Skin of body (tissue), 2 donors: Measurements from ENCODE around the gene ADAM33. TPM values are rescaled to one million over a fixed set of nuclear protein-coding genes. Genes with fewer than 3 reads are reported as not detected.
A peak's percentile ranks its signal among the peaks of the same experiment; 100 is the strongest.

Source experiments
- DNase-seq: peaks from one replicate; lab custom pipeline; 2025; lab: John Stamatoyannopoulos, UW
- total RNA-seq: library from RNA; depleted of rRNA; stranded (reverse); fragments of >200 nt; gene quantifications from one replicate; pipeline ENCODE4 v1.2.3, GENCODE V29; 2014

Gene ADAM33
- total RNA-seq, 1 donor from 2014 or later: 53.2 TPM

DNA sequence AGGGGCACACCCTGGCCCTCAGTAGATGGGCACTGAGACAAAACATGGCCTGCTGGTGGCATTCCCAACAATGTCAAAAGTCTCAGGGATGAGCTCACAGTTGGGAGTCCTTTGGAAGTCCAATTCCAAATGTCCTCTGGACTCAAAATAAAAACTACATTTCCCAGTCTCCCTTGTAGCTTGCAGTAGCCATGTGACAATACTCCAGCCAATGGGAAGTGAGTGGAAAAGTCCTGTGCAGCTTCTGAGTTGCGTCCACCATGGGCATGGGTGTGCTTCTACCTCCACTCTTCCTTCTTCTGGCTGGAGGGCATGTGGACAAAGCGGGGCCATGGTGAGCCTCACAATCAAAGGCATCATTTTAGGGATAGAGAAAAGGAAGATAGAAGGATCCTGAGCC lies 5.8 kb upstream of the ADAM33 start:
- DNase-seq: peak; percentile 78

GRCh38 chr20:3686867-3687321 lies 5.1 kb upstream of the ADAM33 start:
- peak; percentile 97 for DNase-seq

DNA sequence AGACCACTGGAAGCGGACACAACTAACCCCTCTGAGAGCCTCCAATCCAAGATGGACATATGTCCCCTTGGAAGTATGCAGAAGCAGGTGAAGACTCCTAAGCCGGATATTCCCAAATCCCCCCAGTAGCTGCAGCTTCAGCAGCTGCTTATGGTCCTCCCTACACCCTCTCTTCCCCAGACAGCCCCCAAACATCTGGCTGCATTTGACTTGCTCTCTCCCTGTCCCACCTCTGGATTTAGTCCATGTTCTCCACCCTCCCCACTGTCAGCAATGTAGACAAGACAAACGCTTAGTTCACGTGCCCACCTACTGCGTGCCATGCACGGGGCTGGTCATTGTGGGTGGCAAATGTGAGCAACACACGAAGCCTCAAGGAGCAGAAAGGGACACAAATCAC lies 4.6 kb upstream of the ADAM33 start:
- DNase-seq: no peak

GRCh38 chr20:3685341-3685740 lies 3.5 kb upstream of the ADAM33 start:
- no peak for DNase-seq

DNA sequence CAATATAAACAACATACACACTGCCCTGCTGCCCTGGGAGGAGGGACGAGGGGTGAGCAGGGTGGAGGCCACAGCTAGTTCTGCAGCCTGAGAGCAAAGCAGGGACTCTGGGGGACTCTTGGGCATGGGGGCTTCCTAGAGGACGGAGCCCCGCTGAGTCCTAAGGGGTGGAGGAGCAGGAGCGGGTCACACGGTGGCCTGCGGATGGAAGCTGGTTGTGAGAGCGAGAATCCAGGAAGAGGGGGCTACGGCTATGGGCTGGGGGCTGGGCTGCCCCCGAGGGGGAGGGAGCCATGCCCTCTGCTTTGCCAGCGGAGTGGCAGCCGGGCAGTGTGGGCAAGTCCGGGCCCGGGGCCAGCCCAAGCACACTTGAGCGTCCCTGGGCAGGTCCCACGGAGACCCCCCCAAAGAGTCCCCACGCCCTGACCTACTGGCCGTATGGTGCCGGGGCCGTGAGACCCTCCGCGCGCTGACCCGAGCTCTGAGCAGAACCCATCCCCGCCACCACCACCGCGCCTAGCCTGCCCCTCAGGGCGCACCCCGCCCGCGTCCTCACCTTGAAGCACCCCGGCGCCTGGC lies 369 bp downstream of the ADAM33 start:
- no peak for DNase-seq

DNA sequence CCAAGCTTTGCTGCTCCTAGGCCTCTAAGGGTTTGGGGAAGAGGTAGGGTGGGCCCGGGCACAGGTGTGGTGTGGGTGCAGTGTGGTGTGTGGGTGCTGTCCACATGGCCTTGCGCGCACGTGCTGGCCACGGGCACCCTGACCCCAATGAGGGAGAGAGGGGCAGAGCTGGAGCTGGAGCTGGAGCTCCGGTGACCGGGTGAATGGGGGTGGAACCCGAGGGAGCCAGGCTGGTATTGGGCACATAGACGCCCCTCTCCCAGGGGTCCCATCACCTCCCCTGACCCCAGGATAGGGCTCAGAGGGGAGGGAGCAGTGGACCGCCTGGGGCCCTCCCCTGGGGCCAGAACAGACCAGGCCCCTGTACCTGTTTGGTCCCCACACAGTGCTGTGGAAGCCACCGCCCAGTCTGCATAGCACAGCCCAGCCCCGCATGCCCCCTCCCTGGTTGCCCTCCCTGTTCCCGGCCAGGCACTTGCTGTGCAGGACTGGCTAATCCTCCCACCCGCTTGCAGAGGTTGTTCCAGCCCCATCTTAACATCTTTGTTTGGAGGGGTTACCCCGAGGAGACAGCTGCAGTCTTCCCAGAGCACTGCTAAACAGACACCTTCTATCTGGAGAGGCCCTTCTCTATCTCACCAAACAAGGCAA lies 984 bp downstream of the ADAM33 start:
- no peak for DNase-seq

GRCh38 chr20:3679749-3680700 lies 1.8 kb downstream of the ADAM33 start:
- DNase-seq: peak; percentile 61

DNA sequence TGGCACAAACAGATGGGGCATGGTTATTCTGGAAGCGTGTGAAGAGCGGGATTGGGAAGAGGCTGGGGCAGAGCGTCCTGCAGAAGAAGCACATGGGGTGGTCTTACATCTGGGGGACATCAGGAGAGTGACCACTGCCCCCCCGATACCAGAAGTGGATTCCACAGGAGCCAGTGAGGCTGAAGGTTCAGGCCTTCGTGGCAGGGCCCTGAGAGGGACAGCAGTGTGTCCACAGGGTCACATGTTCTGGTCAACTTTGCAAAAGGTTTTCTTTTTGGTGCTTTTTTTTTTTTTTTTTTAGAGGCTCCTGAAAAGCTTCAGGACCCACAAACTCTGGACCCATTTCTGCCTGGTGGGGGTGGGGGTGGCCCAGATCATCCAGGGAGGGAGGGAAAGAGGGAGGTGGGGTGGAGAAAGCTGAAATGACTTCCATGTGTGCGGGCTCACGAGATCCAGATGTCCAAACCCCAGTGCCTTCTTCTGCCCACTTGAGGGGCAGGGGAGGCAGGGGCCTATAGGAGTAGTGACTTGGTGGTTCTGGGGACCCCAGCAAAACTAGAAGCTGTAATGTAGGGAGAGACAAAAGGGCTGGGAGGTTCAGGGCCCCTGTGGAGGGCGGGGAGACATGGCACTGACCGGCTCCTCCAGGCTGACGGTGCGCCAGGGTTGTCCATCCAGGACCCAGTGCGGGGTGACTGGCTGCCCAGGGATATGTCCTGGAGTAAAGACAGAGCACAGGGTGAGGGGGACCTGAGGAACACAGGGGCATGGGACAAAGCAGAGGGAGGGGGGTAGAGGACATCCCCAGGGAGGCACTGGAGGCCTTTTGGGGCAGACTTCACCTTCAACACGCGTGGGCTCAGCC lies 2.7 kb downstream of the ADAM33 start:
- DNase-seq: peak; percentile 52

DNA sequence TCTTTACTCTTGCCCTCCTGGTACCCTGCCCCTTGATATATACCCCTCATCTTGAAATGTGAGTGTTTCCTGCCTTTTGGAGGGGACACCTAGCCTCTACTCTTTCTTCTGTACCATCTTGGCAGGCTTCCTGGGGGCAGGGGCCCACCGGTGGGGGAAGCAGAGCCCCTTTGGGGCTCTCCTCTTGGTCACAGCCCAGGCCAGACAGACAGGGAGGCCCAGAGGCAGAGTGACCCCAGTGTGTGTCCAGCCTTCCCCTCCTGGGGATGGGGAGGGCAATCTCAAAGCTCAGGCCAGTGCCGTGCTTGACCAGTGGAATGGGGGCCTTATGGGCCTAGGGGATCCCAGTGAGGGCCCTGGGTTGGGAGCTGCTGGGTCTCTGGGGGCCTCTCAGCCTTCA lies 3.6 kb downstream of the ADAM33 start:
- no peak for DNase-seq

DNA sequence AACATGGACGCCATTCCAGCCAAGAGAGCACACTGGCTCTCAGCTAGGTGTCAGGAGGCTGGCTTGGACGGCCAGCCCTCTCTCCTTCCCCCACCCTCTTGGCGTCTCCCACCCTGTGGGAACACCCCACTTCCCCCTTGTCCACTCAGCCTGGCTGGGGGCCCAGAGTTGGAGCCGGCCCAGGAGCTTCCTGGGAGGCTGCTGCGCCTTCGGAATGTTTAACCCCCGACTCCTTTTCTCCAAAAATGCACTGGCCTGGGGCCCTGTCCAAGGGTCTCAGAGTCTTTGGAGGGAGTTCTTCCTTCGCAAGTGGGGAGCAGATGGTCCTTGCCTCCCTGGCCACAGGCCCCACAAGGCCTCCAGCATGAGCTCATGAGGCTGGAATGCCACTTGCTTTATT lies 4.1 kb downstream of the ADAM33 start:
- DNase-seq: peak; percentile 60

DNA sequence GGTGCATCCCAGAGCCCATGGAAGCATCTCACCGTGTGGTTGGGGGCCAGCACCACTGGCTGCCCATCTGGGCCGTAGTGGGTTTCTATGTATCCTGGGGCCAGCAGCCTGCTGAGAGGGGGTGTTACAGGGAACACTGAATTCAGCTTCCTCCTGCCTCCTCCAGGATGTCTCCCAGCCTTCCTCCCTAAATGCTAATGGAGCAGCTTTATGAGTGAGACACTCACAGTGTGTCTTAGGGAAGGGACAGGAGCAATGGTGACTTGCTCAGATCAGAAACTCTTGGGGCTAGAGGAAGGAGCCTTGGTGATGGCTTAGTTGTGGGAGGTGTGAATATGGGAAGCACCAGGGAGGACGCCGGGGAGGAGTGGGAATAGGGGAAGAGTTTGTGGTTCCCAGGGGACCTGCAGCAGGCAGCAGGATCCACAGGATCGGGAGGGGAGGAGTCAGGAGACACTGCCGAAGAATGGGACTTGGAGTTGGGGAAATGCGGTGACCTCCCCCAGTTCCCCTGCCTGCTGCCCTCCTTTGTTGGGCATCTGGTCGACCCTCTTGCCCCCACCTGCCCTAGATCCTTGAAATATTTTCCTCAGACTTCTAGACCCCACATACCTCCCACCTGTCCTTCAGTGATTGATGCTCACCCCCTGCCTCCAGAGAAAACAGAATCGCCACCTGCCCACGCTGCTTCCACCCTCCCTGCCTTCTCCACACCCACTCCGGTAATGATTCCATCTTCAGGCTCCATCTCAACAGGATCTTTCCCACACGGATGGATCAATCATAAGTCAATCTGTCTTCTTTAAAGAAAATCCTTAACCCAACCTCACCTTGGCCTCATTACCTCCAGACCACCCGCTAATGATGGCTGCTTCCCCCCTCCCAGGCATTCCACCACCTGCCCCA lies 6.6 kb downstream of the ADAM33 start:
- DNase-seq: no peak

DNA sequence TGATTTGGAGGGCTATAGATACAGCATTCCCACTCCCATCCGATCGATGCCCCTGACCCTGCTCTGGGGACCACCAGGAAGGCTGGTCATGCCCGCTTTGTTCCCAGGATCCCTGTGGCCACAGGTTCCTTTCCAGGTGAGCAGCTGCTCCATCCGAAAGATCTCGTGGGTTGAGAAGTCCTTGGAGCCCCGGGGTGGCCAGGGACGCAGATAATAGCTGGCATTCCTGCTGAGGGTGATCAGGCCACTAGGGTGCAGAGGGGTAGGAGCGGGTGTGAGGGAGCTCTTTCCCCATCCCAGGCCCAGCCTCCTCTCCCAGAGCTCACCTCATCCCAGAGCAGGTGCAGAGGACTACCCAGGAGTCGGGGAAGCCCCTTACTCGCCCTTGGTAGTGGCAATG lies 7.4 kb downstream of the ADAM33 start:
- no peak for DNase-seq

DNA sequence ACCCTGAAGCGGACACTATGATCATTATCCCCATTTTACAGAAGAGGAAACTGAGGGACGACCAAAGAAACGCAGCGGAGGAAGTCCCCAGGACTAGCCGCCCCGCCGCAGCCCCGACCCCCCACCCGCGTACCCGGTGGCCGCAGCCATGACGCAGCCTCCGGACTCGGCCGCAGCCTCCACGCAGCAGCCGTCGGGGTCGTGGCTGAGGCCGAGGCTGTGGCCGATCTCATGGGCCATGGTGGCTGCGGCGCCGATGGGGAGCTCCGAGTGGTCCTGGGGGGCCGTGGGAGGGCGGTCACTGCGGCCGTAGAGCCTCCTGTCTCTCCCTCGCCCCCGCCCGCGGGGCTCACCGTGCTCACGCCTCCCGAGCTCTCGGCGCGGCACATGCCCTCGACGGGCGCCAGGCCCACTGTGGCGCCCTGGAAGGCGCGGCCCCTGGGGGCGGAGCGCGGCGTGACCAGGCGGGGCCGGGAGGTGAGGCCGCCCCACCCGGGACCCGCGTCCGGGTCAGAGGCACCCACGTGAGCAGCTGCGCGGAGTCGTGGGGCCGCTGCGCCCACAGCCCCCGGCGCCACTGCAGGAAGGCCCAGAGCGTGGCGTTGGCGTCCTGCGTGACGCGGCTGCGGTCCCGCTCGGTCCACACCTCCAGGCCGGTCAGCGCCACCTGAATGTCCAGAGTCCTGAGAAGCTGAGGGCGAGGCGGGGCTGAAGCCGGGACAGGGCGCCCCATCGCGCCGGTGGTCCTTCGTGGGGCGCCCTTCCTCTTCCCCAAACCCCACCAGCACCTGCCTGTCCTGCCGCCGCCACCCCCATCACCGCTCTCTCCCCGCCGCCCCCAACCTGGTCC lies 8.4 kb downstream of the ADAM33 start:
- DNase-seq: no peak

DNA sequence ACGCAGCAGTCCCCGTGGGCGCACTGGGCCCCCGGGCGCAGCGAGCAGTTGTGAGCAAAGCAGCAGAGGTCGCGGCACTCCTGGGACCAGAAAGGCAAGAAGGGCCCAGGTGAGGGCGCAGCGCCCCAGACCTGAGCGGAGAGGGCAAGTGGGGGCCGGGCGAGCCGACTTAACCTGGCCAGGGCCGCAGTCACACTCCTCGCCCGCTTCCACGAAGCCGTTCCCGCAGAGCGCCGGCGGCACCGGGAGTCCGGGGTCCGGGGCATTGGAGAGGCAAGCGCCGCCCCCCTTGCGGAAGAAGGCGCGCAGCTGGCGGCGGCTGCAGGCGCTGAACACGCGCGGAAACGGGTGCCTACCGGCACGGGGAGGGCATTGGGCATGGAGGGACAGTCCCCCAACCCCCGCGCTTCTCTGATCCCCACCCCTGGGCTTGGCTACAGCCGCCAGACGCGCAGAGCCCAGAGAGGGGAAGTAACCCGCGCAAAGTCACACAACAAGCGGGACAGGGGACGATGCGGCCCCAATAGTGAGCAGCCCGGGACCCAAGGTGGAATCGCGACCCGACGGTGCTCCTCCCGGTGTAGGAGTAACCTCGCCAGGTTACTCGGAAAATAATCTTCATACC lies 9.2 kb downstream of the ADAM33 start:
- no peak for DNase-seq

GRCh38 chr20:3671986-3672546 lies 9.7 kb downstream of the ADAM33 start:
- DNase-seq: no peak

DNA sequence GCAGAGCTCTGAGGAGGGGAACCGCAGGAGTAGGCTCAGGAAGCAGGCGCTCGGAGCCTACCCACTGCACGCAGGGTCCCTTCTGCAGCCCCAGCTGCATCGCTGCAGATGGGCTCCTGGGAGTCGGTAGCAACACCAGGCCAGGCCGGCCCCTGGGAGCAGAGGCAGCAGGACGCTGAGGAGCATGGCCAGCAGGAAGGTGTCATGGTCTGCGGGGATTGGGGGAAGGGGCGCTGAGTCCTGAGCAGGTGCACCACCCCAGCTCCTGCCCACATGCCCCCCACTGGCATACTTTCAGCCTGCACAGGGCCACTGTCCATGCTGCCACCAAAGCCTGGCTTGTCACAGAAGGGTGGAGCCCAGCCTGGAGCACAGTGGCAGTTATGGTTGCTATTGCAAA lies 10.9 kb downstream of the ADAM33 start:
- DNase-seq: no peak

GRCh38 chr20:3670511-3670910 lies 11.3 kb downstream of the ADAM33 start:
- DNase-seq: no peak

DNA sequence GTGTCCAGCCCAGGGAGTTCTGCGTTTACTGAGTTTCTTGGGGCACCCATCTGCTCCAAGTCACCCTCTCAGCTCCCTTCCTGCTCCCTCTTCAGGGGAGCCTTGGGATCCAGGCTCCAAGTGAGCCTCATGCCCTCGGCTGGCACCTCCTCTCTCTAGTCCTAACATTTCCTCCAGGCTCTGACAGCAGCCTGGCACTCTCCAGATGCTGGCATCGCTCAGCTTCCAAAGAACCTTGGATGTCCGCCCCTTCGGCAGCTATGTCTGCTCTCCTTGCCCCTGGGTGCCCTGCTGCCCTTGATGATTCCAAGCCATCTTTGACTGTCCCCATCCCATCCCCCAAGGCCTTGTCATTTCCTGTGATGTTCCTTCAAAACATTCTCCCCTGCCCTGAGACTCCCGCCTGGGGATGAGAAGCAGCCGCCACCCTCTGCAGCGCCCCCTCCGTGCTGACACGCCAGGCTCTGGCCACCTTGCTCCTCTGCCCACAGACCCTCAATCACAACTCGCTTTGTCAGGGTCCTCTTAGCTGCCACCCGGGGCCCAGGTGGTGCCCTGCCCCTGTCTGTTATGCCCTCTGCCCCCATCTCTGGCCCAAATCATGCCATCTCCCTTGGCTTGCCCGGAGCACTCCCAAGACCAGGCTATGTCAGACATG lies 12.0 kb downstream of the ADAM33 start:
- no peak for DNase-seq
